Heart right ventricle (tissue), 16 donors: ENCODE measurements around the gene GRB10. TPM values are rescaled to one million over a fixed set of nuclear protein-coding genes. Genes with fewer than 3 reads are reported as not detected.

Source experiments
- ATAC-seq, 8 donors: fragments of 200-7000 bp; cut with Tn5 transposase; one replicate each; pipeline ENCODE4 v1.9.1; 2020; ENCODE audit warnings: mild to moderate bottlenecking in 8 of 8, moderate library complexity in 8 of 8, moderate number of reproducible peaks in 1 of 8
- DNase-seq, 2 donors: peaks; one replicate each; pipeline ENCODE4 v3.0.0-alpha.2; 2020
- H3K27ac ChIP-seq, 10 donors: fragments of 200-600 bp; sonication (generic) in 2 of 10; one replicate each; pipeline versions ENCODE4 v1.5.0 to v1.8.0; 2020 to 2022; ENCODE audit warnings: mild to moderate bottlenecking in 3 of 10
- H3K27me3 ChIP-seq, 7 donors: fragments of 200-600 bp; one replicate each; pipeline ENCODE4 v1.8.0; 2021 to 2022; ENCODE audit warnings: mild to moderate bottlenecking in 2 of 7
- H3K36me3 ChIP-seq, 9 donors: fragments of 200-600 bp; sonication (generic) in 1 of 9; one replicate each; pipeline versions ENCODE4 v1.5.0 to v1.8.0; 2020 to 2022; ENCODE audit warnings: mild to moderate bottlenecking in 2 of 9
- H3K4me1 ChIP-seq, 9 donors: fragments of 200-600 bp; sonication (generic) in 1 of 9; one replicate each; pipeline versions ENCODE4 v1.5.0 to v1.8.0; 2020 to 2022; ENCODE audit warnings: mild to moderate bottlenecking in 4 of 9
- H3K4me3 ChIP-seq, 10 donors: fragments of 200-600 bp; sonication (generic) in 2 of 10; one replicate each; pipeline versions ENCODE4 v1.5.0 to v1.8.0; 2020 to 2022; ENCODE audit warnings: mild to moderate bottlenecking in 7 of 10, moderate library complexity in 2 of 10
- H3K9me3 ChIP-seq, 11 donors: fragments of 200-600 bp in 10 of 11; sonication (generic) in 2 of 11; one replicate each; pipeline versions ENCODE4 v1.5.0 to v1.8.0; 2013 to 2022; ENCODE audit warnings: mild to moderate bottlenecking in 2 of 11, control low read depth in 1 of 11, moderate library complexity in 1 of 11
- WGBS, 2 donors: extraction: QIAGEN DNeasy Blood & Tissue Kit; methylation state at CpG; one replicate each; pipeline ENCODE4 v1.1.7; 2013; ENCODE audit warnings: inconsistent platforms in 1 of 2; 5-methylcytosine and 5-hydroxymethylcytosine counted together
- intact Hi-C, 10 donors: fragments of 100-400 bp; cut with DNase I; formaldehyde crosslinking; loops; one replicate each; pipeline versions ENCODE4 v1.11.1 to v1.14.2; 2022
- polyA plus RNA-seq, 2 donors: library from polyadenylated mRNA; stranded (reverse); fragments of 200-250 nt; gene quantifications; one replicate each; pipeline ENCODE4 v1.2.3, GENCODE V29; 2013
- total RNA-seq, 10 donors: library from RNA; stranded (reverse); fragmentation: NEBNext Ultra II Directional in 3 of 10; extraction: Animal tissue kit (Norgen Biotek cat#: 25700) in 3 of 10; gene quantifications; one replicate each; pipeline versions ENCODE4 v1.2.1 to v1.2.4, GENCODE V29; 2021 to 2023
- TF ChIP-seq, protein P1 (sequence below), 9 donors: fragments of 200-600 bp; sonication (generic) in 2 of 9; IDR thresholded peaks; one replicate each; pipeline versions ENCODE4 v1.5.0 to v1.8.0; 2021 to 2022; ENCODE audit warnings: antibody characterized with exemption in 9 of 9, mild to moderate bottlenecking in 5 of 9, moderate library complexity in 1 of 9
- donor health status: Arrhythmogenic right ventricular cardiomyopathy.
- donor health status: ischemic (EF 13 %, LVEDD 7.1; RV severe dilation, severe dysfunction).
- donor health status: healthy with polysubstance abuse.
- donor health status: DM: no; HTN: yes; CAD: no.
- donor health status: DM: no; HTN: no; CAD: no.
- donor health status: ischemic (EF 25% LVEDD 6.9; RV normal size, moderate dysfunction).
- donor health status: ischemic (EF 25% LVEDD 5.7; RV mildly dilated, moderate dysfunction).
- donor health status: healthy.
- donor health status: DM: yes; HTN: yes; CAD: no.
- donor health status: Ischemic cardiomyopathy.
- donor health status: ischemic (EF 35%, LVEDD 5.7; RV mildly dilated, moderate dysfunction).
- donor health status: nonischemic (EF 11% LVEDD 7.7; RV severe dilation, severe dysfunction).
- donor health status: DM: yes; HTN: yes; CAD: no.
- donor health status: PGD.
- donor health status: ischemic (EF 29% LVEDD 5.4; RV normal size, mild dysfunction).
- donor health status: nonischemic (EF 23%, LVEDD 6.1; RV moderate dilation, normal function).

GRB10 gene
- total and polyA plus RNA-seq, 12 donors: 13.2 to 48.7 (median 29.6) TPM

- ATAC-seq: peak in 4 of 8 donors; percentile 20 to 50 (median 40)
- WGBS, 2 donors: 87 to 93% methylated on average over 3 of the region's 3 CpGs
- intact Hi-C loops: loop anchor here in 1 of 10 donors (5.0 kb wide), 1 partner anchor 95 kb away; no protein-coding TSS in a partner anchor
- no peak overlapping the region for H3K27ac ChIP-seq
- peaks cover 0 to 45% (median 16%) of the 10 kb centered on the region in 9 donors for H3K4me1 ChIP-seq
- no peak for DNase-seq
- TF ChIP-seq, protein P1, sequence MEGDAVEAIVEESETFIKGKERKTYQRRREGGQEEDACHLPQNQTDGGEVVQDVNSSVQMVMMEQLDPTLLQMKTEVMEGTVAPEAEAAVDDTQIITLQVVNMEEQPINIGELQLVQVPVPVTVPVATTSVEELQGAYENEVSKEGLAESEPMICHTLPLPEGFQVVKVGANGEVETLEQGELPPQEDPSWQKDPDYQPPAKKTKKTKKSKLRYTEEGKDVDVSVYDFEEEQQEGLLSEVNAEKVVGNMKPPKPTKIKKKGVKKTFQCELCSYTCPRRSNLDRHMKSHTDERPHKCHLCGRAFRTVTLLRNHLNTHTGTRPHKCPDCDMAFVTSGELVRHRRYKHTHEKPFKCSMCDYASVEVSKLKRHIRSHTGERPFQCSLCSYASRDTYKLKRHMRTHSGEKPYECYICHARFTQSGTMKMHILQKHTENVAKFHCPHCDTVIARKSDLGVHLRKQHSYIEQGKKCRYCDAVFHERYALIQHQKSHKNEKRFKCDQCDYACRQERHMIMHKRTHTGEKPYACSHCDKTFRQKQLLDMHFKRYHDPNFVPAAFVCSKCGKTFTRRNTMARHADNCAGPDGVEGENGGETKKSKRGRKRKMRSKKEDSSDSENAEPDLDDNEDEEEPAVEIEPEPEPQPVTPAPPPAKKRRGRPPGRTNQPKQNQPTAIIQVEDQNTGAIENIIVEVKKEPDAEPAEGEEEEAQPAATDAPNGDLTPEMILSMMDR (IDR thresholded peaks at IDR 0.05): peak in 8 of 9 donors; percentile 26 to 58 (median 44)
- peaks cover 0 to 50% (median 0%) of the 10 kb centered on the region in 9 donors for H3K36me3 ChIP-seq
- no peaks in the 10 kb centered on the region for H3K27me3 ChIP-seq
- H3K4me3 ChIP-seq: no peak overlapping the region
- no peaks in the 10 kb centered on the region for H3K9me3 ChIP-seq
Observed at GRCh38 chr7:50696810-50697582, 85.7 kb downstream of the GRB10 start.

DNA sequence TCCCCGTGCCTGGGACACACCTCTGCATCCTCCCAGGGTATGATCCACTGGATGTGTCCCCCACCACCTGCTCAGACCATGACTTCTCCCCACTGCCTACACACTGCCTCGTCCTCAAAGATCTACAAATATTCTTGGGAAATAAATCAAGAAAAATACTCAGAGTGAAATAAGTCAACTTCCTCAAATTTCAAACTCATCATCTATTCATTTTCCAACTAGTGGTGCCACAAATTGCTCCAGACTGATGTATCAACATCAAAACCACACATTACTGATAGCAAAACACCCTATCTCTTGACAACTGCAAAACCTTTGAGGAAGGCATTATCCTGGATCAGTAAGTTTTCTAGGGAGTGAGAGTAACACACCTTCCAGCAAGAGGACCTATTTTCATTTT lies 87.7 kb downstream of the GRB10 start:
- Histone ChIP-seq H3K27ac (no peak overlapping the region), H3K36me3 (peaks cover 0 to 34% (median 0%) of the 10 kb centered on the region in 9 donors), H3K4me3 (no peak overlapping the region), H3K4me1 (peaks cover 0 to 58% (median 16%) of the 10 kb centered on the region in 9 donors), H3K9me3 (no peaks in the 10 kb centered on the region), H3K27me3 (no peaks in the 10 kb centered on the region)
- no peak for ATAC-seq
- DNase-seq: no peak
- intact Hi-C loops: loop anchor here in 1 of 10 donors (5.0 kb wide), 1 partner anchor 97 kb away; no protein-coding TSS in a partner anchor
- TF ChIP-seq, protein P1 (IDR thresholded peaks at IDR 0.05): no peak
- 84 to 88% methylated on average over 2 of the region's 2 CpGs for WGBS, 2 donors

- H3K4me1 ChIP-seq: peaks cover 0 to 63% (median 22%) of the 10 kb centered on the region in 9 donors
- 66 to 76% methylated on average over 8 of the region's 8 CpGs for WGBS, 2 donors
Observed at GRCh38 chr7:50693455-50694130, 89.1 kb downstream of the GRB10 start.

More at GRCh38 chr7:50693455-50694130, 89.1 kb downstream of the GRB10 start:
- ATAC-seq (peak in 3 of 8 donors; percentile 7 to 27 (median 14)), DNase-seq (no peak)
- H3K4me3 ChIP-seq: no peak overlapping the region
- H3K36me3 ChIP-seq: peaks cover 0 to 37% (median 0%) of the 10 kb centered on the region in 9 donors
- TF ChIP-seq, protein P1 (IDR thresholded peaks at IDR 0.05): no peak
- intact Hi-C loops: loop anchor here in 1 of 10 donors (5.0 kb wide), 1 partner anchor 51 kb away; no protein-coding TSS in a partner anchor
- peak overlapping the region in 1 of 10 donors; percentile 22 for H3K27ac ChIP-seq
- H3K9me3 ChIP-seq: no peaks in the 10 kb centered on the region
- H3K27me3 ChIP-seq: no peaks in the 10 kb centered on the region
